Lung (tissue), 12 donors: ENCODE results near the gene METRNL. TPM values are rescaled to one million over a fixed set of nuclear protein-coding genes. Genes with fewer than 3 reads are reported as not detected.

ENCODE experiments used
- ATAC-seq: fragments of 200-7000 bp; cut with Tn5 transposase; one replicate; pipeline ENCODE4 v1.9.1; 2020; ENCODE audit warnings: moderate number of reproducible peaks; ENCODE audit not compliant: insufficient read depth, low FRiP score
- DNase-seq, 3 donors: peaks; one replicate each; pipeline ENCODE4 v3.0.0-alpha.2; 2013 to 2017
- H3K27ac ChIP-seq, 2 donors: one replicate each; pipeline ENCODE4 v1.5.1; 2013; ENCODE audit warnings: mild to moderate bottlenecking in 2 of 2, moderate library complexity in 2 of 2, control low read depth in 1 of 2, inconsistent platforms in 1 of 2, low read depth in 1 of 2, low read length in 1 of 2
- H3K27me3 ChIP-seq, 3 donors: one replicate each; pipeline ENCODE4 v1.5.1; 2013; ENCODE audit warnings: low read length in 2 of 3; ENCODE audit not compliant: control insufficient read depth in 3 of 3, insufficient read depth in 3 of 3
- H3K36me3 ChIP-seq, 4 donors: one replicate each; pipeline ENCODE4 v1.5.1; 2013; ENCODE audit warnings: low read length in 4 of 4, mild to moderate bottlenecking in 1 of 4, moderate library complexity in 1 of 4; ENCODE audit not compliant: control insufficient read depth in 4 of 4, insufficient read depth in 4 of 4
- H3K4me1 ChIP-seq, 5 donors: one replicate each; pipeline ENCODE4 v1.5.1; 2013; ENCODE audit warnings: low read length in 5 of 5, mild to moderate bottlenecking in 2 of 5, moderate library complexity in 1 of 5; ENCODE audit not compliant: control insufficient read depth in 5 of 5, insufficient read depth in 5 of 5
- H3K4me3 ChIP-seq: one replicate; pipeline ENCODE4 v1.5.1; 2013; ENCODE audit warnings: mild to moderate bottlenecking, control low read depth, moderate library complexity
- H3K9ac ChIP-seq, 2 donors: one replicate each; pipeline ENCODE4 v1.5.1; 2013; ENCODE audit warnings: low read length in 2 of 2, control low read depth in 1 of 2; ENCODE audit not compliant: insufficient read depth in 1 of 2
- H3K9me3 ChIP-seq, 4 donors: one replicate each; pipeline ENCODE4 v1.5.1; 2013; ENCODE audit warnings: low read length in 3 of 4, mild to moderate bottlenecking in 1 of 4, moderate library complexity in 1 of 4; ENCODE audit not compliant: control insufficient read depth in 4 of 4, insufficient read depth in 3 of 4
- WGBS, 2 donors: extraction: QIAGEN DNeasy Blood & Tissue Kit; methylation state at CpG; one replicate each; pipeline ENCODE4 v1.1.7; 2013; 5-methylcytosine and 5-hydroxymethylcytosine counted together
- polyA plus RNA-seq, 2 donors: library from polyadenylated mRNA; stranded (reverse); fragments of 200-250 nt; gene quantifications; one replicate each; pipeline ENCODE4 v1.2.1, GENCODE V29; 2013
- total RNA-seq, 2 donors: library from RNA; depleted of rRNA in 1 of 2; stranded (reverse); fragments of >200 nt in 1 of 2; gene quantifications; one replicate each; pipeline ENCODE4 v1.2.1, GENCODE V29; 2014 to 2021
- TF ChIP-seq, protein P1 (sequence below): IDR thresholded peaks from 2 replicates; pipeline ENCODE4 v1.5.1; 2012; ENCODE audit warnings: mild to moderate bottlenecking; ENCODE audit errors: control extremely low read depth, extremely low read depth
- donor health status: control.
- donor health status: control.
- donor health status: Bipolar disorder and iron deficiency.
- donor health status: healthy.
- donor health status: DM: yes; HTN: yes; CAD: no.

METRNL gene
- total and polyA plus RNA-seq, 4 donors = 48.2 to 181 (median 65.0) TPM

DNA sequence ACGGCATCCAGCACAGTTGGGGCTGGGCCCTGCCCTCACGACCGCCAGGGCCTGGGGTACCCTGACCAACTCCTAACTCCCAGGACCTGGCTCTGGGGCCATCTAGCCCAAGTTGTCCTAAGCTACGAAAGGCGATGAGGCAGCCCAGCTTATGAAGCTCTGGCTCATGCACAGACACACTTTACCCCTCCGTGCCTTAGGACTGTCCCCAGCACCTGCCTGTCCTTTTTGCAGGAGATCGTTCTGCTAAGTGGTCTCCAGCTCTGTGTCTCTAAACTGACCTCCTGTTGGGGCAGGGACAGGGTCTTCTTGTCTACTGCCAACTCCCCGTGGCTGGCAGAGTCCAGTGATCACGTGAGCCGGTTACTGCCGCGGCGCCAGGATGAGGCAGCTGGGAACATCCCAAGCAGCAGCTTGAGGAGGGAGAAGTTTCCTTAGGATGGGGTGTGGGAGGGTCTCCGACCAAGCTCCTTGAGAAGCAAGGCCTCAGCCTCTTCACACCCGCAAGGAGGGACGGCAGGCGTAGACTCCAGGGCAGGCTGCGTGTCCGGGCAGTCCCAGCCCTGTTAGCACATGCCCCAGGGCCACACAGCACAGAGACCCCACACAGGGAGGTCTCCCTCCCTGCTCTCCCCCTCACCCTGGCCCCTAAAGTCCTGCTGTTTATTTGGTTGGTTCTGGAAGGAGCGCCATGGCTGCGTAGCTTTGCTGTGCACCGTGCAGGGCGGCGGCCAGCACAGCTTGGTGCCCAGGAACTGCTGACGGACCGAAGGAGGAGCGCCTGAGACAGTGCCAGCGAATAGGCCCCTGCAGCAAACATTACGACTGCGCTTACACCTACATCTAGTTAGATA, 16.4 kb upstream of the METRNL start:
- Histone ChIP-seq H3K36me3 (no peaks in the 10 kb centered on the region), H3K4me3 (no peak overlapping the region), H3K9me3 (no peaks in the 10 kb centered on the region), H3K27me3 (no peaks in the 10 kb centered on the region), H3K4me1 (peaks cover 0 to 4% (median 0%) of the 10 kb centered on the region in 5 donors), H3K27ac (no peak overlapping the region), H3K9ac (no peak overlapping the region)
- WGBS, 2 donors = 83 to 85% methylated on average over 30 of the region's 30 CpGs
- DNase-seq (peak in 1 of 3 donors; percentile 11), ATAC-seq (no peak)
- TF ChIP-seq, protein P1, sequence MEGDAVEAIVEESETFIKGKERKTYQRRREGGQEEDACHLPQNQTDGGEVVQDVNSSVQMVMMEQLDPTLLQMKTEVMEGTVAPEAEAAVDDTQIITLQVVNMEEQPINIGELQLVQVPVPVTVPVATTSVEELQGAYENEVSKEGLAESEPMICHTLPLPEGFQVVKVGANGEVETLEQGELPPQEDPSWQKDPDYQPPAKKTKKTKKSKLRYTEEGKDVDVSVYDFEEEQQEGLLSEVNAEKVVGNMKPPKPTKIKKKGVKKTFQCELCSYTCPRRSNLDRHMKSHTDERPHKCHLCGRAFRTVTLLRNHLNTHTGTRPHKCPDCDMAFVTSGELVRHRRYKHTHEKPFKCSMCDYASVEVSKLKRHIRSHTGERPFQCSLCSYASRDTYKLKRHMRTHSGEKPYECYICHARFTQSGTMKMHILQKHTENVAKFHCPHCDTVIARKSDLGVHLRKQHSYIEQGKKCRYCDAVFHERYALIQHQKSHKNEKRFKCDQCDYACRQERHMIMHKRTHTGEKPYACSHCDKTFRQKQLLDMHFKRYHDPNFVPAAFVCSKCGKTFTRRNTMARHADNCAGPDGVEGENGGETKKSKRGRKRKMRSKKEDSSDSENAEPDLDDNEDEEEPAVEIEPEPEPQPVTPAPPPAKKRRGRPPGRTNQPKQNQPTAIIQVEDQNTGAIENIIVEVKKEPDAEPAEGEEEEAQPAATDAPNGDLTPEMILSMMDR = no peak

DNA sequence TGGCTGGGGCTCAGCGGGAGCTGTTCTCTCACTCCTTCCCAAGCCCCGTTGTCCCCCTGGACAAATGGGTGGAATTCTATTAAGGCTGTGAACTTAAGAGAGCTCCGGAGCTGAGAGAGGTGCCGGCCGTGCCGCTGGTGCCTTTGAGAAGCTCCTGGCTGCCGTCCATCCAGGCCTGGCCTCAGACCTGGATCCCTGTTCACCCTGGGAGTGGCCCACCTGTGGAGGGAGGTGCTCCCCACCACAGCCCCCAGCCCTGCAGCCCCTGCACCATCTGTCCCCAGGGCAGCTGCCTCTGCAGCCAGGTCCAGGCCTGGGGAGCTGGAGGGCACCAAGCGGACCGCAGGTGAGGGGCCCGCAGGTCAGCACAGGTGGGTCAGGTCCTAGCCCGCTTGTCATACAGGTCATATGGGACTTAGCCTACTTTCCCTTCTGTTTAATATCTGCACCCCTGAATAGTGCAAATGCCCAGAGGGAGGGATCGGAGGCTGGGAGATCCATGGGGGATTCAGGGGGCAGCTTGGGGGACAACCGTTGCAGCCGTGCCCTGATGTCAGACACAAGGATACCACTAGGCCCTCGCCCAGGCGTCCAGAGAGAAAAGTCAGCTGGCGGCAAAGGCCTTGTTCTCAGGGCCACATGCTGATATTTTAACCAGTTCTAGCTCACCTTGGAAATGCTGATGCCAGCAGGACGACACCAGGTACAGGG, 15.2 kb upstream of the METRNL start:
- no peaks in the 10 kb centered on the region for H3K27me3 ChIP-seq
- ATAC-seq (no peak), DNase-seq (peak in 1 of 3 donors; percentile 10)
- H3K4me3 ChIP-seq = no peak overlapping the region
- TF ChIP-seq, protein P1 = no peak
- H3K9ac ChIP-seq = no peak overlapping the region
- 88 to 93% methylated on average over 18 of the region's 18 CpGs for WGBS, 2 donors
- H3K36me3 ChIP-seq = no peaks in the 10 kb centered on the region
- H3K27ac ChIP-seq = no peak overlapping the region
- no peaks in the 10 kb centered on the region for H3K9me3 ChIP-seq
- H3K4me1 ChIP-seq = peaks cover 0 to 4% (median 0%) of the 10 kb centered on the region in 5 donors

DNA sequence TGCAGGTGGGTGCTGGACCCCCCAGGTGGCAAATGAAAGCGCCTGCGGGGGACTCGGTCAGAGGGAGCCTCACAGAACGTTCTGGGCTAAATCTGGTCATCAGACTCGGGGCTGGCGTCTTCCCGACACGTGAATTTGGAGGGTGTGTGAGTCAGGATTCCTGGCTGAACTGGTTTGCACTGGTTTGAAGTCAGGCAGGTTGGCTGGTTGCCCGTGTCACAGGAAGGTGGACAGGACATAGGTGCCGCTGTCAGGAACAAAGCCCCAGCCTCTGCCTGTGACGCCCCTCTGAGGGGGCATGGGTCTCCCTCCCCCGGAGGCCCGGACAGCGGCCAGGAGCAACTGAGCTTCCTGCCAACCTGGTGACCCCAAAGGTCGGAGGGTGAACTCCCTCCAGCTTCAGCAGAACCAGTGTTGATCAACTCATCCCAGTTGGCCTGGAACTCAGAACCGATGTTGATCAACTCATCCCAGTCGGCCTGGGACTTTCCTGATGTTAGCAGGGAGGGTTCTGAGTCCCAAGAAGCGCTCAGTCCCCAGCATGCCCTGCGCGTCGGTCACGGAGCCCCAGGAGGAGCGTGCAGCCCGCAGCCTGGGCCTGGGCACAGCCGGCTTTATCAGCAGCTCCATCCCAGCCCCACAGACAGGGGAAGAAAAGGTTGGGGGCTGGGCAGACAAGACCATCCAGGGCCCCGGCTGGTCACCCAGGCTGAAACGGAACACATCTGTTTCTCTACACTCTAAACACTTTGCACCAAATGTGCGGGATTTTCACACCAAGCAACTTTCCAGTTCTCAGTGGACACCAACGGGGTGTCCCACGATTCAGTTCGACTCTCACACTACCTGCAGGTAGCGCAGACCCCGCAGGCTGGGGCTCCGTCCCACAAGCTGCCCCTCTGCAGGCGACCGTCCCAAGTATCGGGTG, 14.4 kb upstream of the METRNL start:
- no peaks in the 10 kb centered on the region for H3K36me3 ChIP-seq
- H3K9ac ChIP-seq = no peak overlapping the region
- peak in 1 of 3 donors; percentile 40 for DNase-seq
- no peak overlapping the region for H3K4me3 ChIP-seq
- H3K4me1 ChIP-seq = peaks cover 0 to 4% (median 0%) of the 10 kb centered on the region in 5 donors
- H3K27me3 ChIP-seq = no peaks in the 10 kb centered on the region
- 80 to 86% methylated on average over 37 of the region's 37 CpGs for WGBS, 2 donors
- no peak overlapping the region for H3K27ac ChIP-seq
- TF ChIP-seq, protein P1 = no peak
- peaks cover 0 to 2% (median 0%) of the 10 kb centered on the region in 4 donors for H3K9me3 ChIP-seq
- ATAC-seq = no peak
